Kidney (tissue), 14 donors: ENCODE data around the gene NRP2. TPM values are rescaled to one million over a fixed set of nuclear protein-coding genes. Genes with fewer than 3 reads are reported as not detected.

Experiments
- DNase-seq, 5 donors: peaks; one replicate each; pipeline ENCODE4 v3.0.0-alpha.2; 2013 to 2020
- FAIRE-seq: peaks from 2 replicates; lab custom pipeline; 2012; peaks lifted over from hg19 to GRCh38; lab: Jason Lieb, UNC
- H3K27ac ChIP-seq, 2 donors: one replicate each; pipeline ENCODE4 v1.7.0; 2013; ENCODE audit warnings: low read depth in 2 of 2, low read length in 2 of 2, inconsistent platforms in 1 of 2
- H3K27me3 ChIP-seq: one replicate; pipeline ENCODE4 v1.7.1; 2013; ENCODE audit warnings: low read length, inconsistent platforms; ENCODE audit not compliant: control insufficient read depth, insufficient read depth
- H3K36me3 ChIP-seq, 3 donors: one replicate each; pipeline versions ENCODE4 v1.7.0 to v1.7.1; 2013; ENCODE audit warnings: low read length in 3 of 3, control low read depth in 1 of 3, inconsistent platforms in 1 of 3; ENCODE audit not compliant: insufficient read depth in 3 of 3, control insufficient read depth in 2 of 3
- H3K4me1 ChIP-seq, 3 donors: one replicate each; pipeline versions ENCODE4 v1.7.0 to v1.7.1; 2013; ENCODE audit warnings: low read length in 3 of 3, inconsistent platforms in 1 of 3, low read depth in 1 of 3; ENCODE audit not compliant: control insufficient read depth in 2 of 3, insufficient read depth in 2 of 3
- H3K4me3 ChIP-seq, 3 donors: one replicate each; pipeline versions ENCODE4 v1.7.0 to v1.8.1; 2013; ENCODE audit warnings: low read length in 3 of 3, control low read depth in 1 of 3, inconsistent platforms in 1 of 3
- H3K9ac ChIP-seq, 3 donors: one replicate each; pipeline versions ENCODE4 v1.7.0 to v1.7.1; 2013; ENCODE audit warnings: low read length in 3 of 3, control low read depth in 1 of 3, inconsistent platforms in 1 of 3
- H3K9me3 ChIP-seq, 3 donors: one replicate each; pipeline versions ENCODE4 v1.7.0 to v1.7.1; 2013; ENCODE audit warnings: low read length in 3 of 3, control low read depth in 1 of 3, inconsistent platforms in 1 of 3; ENCODE audit not compliant: control insufficient read depth in 2 of 3, insufficient read depth in 1 of 3
- intact Hi-C: fragments of 100-400 bp; cut with DNase I; formaldehyde crosslinking; loops from one replicate; pipeline ENCODE4 v1.11.1; 2022
- polyA plus RNA-seq: library from polyadenylated mRNA; stranded (reverse); fragments of 350-450 nt; fragmentation: Illumina TruSeq; extraction: RNeasy Lipid Tissue Mini Kit (QIAGEN cat#74804); gene quantifications from one replicate; pipeline ENCODE4 v1.2.3, GENCODE V29; 2014; ENCODE audit warnings: low read depth, low replicate concordance; ENCODE audit not compliant: insufficient read depth
- total RNA-seq: library from RNA; stranded (reverse); fragmentation: NEBNext Ultra II Directional; extraction: Animal tissue kit (Norgen Biotek cat#: 25700); gene quantifications from one replicate; pipeline ENCODE4 v1.2.1, GENCODE V29; 2021
- TF ChIP-seq, protein P1 (sequence below): IDR thresholded peaks from 3 replicates; pipeline ENCODE4 v1.5.1; 2012; ENCODE audit warnings: mild to moderate bottlenecking, moderate library complexity, borderline replicate concordance; ENCODE audit not compliant: insufficient read depth; ENCODE audit errors: extremely low read depth
- donor health status: control.
- donor health status: control.
- donor health status: control.
- donor health status: control.
- donor health status: control.
- donor health status: DM: yes; HTN: yes; CAD: no.
- donor health status: Normal renal cell carcinoma (clear cell type).

The NRP2 gene
- total and polyA plus RNA-seq, 2 donors from 2014 or later: 2.3 to 37.7 TPM

- intact Hi-C loops: no loop called here
- DNase-seq: no peak
- no peak overlapping the region for H3K27ac ChIP-seq
- H3K9ac ChIP-seq: no peak overlapping the region
- no peak for FAIRE-seq
- H3K4me3 ChIP-seq: no peak overlapping the region
- H3K9me3 ChIP-seq: no peaks in the 10 kb centered on the region
- H3K27me3 ChIP-seq: no peaks in the 10 kb centered on the region
- H3K36me3 ChIP-seq: no peaks in the 10 kb centered on the region
- H3K4me1 ChIP-seq: no peaks in the 10 kb centered on the region
- TF ChIP-seq, protein P1, sequence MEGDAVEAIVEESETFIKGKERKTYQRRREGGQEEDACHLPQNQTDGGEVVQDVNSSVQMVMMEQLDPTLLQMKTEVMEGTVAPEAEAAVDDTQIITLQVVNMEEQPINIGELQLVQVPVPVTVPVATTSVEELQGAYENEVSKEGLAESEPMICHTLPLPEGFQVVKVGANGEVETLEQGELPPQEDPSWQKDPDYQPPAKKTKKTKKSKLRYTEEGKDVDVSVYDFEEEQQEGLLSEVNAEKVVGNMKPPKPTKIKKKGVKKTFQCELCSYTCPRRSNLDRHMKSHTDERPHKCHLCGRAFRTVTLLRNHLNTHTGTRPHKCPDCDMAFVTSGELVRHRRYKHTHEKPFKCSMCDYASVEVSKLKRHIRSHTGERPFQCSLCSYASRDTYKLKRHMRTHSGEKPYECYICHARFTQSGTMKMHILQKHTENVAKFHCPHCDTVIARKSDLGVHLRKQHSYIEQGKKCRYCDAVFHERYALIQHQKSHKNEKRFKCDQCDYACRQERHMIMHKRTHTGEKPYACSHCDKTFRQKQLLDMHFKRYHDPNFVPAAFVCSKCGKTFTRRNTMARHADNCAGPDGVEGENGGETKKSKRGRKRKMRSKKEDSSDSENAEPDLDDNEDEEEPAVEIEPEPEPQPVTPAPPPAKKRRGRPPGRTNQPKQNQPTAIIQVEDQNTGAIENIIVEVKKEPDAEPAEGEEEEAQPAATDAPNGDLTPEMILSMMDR: no peak
Measured at GRCh38 chr2:205814039-205814364, 131.7 kb downstream of the NRP2 start.

- H3K9me3 ChIP-seq: no peaks in the 10 kb centered on the region
- DNase-seq: no peak
- no peaks in the 10 kb centered on the region for H3K4me1 ChIP-seq
- TF ChIP-seq, protein P1: no peak
- H3K4me3 ChIP-seq: no peak overlapping the region
- H3K9ac ChIP-seq: no peak overlapping the region
- H3K27me3 ChIP-seq: no peaks in the 10 kb centered on the region
- no peak for FAIRE-seq
- no peaks in the 10 kb centered on the region for H3K36me3 ChIP-seq
- H3K27ac ChIP-seq: no peak overlapping the region
- intact Hi-C loops: no loop called here
Measured at GRCh38 chr2:205815673-205816072, 133.4 kb downstream of the NRP2 start.

DNA sequence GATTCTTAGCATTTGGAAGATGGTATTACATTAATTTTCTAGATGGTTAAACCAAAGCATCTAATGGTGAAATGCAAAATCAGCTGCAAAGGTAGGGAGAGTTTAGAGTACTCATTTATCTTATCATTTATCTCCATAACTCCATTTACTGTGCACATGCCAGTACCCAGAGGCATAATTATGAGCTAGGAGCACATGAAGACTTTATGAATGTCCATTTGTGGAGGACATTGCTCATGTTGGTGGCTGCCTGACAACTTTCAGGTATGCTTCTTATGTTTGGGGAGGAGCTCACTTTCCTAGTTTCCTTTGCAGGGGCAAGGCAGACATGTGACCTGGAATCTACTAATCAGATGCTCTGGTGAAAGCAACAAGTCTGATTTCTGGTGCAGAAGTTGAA is 134.0 kb downstream of the NRP2 start:
- H3K4me3 ChIP-seq: no peak overlapping the region
- H3K9me3 ChIP-seq: no peaks in the 10 kb centered on the region
- no peak overlapping the region for H3K9ac ChIP-seq
- no peak for FAIRE-seq
- no peaks in the 10 kb centered on the region for H3K4me1 ChIP-seq
- H3K27me3 ChIP-seq: no peaks in the 10 kb centered on the region
- TF ChIP-seq, protein P1: no peak
- no peaks in the 10 kb centered on the region for H3K36me3 ChIP-seq
- no peak for DNase-seq
- intact Hi-C loops: no loop called here
- no peak overlapping the region for H3K27ac ChIP-seq

GRCh38 chr2:205822579-205822978 is 140.3 kb downstream of the NRP2 start:
- Histone ChIP-seq H3K9me3 (no peaks in the 10 kb centered on the region), H3K4me3 (no peak overlapping the region), H3K36me3 (no peaks in the 10 kb centered on the region), H3K9ac (no peak overlapping the region), H3K4me1 (no peaks in the 10 kb centered on the region), H3K27ac (no peak overlapping the region), H3K27me3 (no peaks in the 10 kb centered on the region)
- no peak for DNase-seq
- FAIRE-seq: no peak
- intact Hi-C loops: no loop called here
- TF ChIP-seq, protein P1: no peak
